ENCODE measurements around the gene SLAMF6.

- TF ChIP-seq CTCF (IDR thresholded peaks at IDR 0.05; ENCODE audit: low read depth, low read length, missing input control) (no peak), REST (IDR thresholded peaks at IDR 0.05) (no peak), ATF3 (IDR thresholded peaks at IDR 0.05) (no peak), HNF4G (IDR thresholded peaks at IDR 0.05) (no peak), YY1 (IDR thresholded peaks at IDR 0.05) (peak; percentile 14), MAX (IDR thresholded peaks at IDR 0.05) (no peak), NR2F2 (IDR thresholded peaks at IDR 0.05) (no peak), EGR1 (IDR thresholded peaks at IDR 0.05; ENCODE audit: low read depth in 2 of 2) (no peak), FOXA1 (IDR thresholded peaks at IDR 0.05) (no peak), GABPA (IDR thresholded peaks at IDR 0.05 in 1 of 2, conservative IDR thresholded peaks at IDR 0.05 in 1 of 2) (no peak), RAD21 (IDR thresholded peaks at IDR 0.05) (no peak)
Observed at GRCh38 chr1:160542303-160542945, 19.4 kb upstream of the SLAMF6 start.

Measured in liver (tissue), 3 donors.